ENCODE measurements around the gene PTPRN2.

Gene PTPRN2

DNA sequence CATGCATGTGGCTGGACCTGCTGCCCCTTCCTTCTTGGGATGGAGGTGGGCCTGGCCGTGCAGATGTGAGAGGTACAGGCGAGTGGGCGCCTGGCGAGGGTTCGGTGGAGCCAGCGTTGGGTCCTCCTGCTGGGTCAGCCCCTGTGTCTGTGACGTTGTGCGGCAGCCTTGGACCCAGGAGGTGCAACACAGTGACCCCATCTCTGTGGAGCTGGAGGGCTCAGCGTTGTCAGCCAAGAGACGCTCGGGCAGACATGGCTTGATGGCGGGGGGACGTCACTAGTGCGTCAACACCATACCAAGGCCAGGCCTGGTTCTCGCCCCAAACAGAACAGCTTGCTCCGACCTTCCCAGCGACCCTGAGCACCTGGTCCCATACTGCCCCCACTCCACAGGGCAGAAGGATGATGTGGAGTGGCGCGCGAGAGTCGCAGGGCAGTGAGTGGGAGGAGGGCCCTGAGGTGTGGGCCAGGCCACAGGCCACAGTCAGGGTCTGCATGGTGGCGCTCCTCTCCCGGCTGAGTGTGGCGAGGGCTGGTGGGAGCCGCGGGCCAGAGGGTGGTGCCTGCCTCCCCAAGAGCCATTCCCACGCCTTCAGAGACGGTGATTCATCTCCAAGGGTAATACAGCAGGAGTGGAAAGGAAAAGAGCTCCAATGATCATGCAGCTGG lies 1066.4 kb downstream of the PTPRN2 start:
- in situ Hi-C loops (cut with HindIII; ENCODE audit: low pct_ligation_motif_present, low pct_unique_long_range_greater_than_20kb, low sequenced_read_pairs), result no loop called here

GRCh38 chr7:157520249-157520648 lies 1067.4 kb downstream of the PTPRN2 start:
- in situ Hi-C loops (cut with HindIII; ENCODE audit: low pct_ligation_motif_present, low pct_unique_long_range_greater_than_20kb, low sequenced_read_pairs), result no loop called here
- no peak for DNase-seq

More for the DNA sequence above, 1066.4 kb downstream of the PTPRN2 start:
- no peak for DNase-seq

DNA sequence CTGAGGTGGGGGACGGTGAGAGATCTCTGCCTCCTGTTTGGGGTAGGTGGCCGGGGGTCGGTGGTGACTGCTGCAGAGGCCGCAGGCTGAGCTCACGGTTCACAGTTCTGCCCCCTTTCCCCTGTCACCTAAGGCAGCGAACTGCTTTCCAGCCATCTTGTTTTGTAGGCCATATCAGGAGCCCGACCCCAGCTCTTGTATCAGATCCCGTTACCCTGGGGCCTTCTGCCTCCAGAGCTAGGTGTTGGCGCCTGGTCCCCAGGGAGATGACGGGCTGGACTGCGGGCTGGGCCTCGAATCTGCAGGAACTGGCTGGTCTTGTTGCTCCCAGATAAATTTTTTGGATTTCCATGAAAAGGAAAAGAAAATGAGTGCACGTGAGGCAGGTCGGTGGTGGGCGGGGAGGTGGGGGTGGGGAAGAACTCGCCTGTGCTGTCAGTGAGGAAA lies 1067.8 kb downstream of the PTPRN2 start:
- DNase-seq, result no peak
- in situ Hi-C loops (cut with HindIII; ENCODE audit: low pct_ligation_motif_present, low pct_unique_long_range_greater_than_20kb, low sequenced_read_pairs), result no loop called here

DNA sequence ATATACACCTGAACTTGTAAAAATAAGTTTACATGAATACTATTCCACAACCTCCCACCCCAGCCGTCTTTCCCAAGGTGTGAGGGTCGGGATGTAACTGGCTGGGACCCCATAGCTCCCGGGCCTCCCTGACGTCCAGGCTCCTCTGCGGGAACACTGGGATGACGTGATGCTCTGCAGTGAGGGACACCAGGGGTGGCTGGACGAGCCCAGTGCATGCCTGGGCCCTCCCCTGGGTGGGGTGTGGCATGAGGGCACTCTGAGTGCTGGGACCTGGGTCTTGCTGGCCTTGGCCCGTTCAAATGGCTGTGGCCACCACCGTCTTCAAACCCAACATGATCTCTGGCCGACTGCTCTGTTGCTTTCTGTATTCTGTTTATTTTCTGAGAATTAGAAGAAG lies 1068.4 kb downstream of the PTPRN2 start:
- DNase-seq, result no peak
- in situ Hi-C loops (cut with HindIII; ENCODE audit: low pct_ligation_motif_present, low pct_unique_long_range_greater_than_20kb, low sequenced_read_pairs), result no loop called here

GRCh38 chr7:157518514-157519175 lies 1069.0 kb downstream of the PTPRN2 start:
- DNase-seq, result no peak
- in situ Hi-C loops (cut with HindIII; ENCODE audit: low pct_ligation_motif_present, low pct_unique_long_range_greater_than_20kb, low sequenced_read_pairs), result no loop called here

- in situ Hi-C loops (cut with HindIII; ENCODE audit: low pct_ligation_motif_present, low pct_unique_long_range_greater_than_20kb, low sequenced_read_pairs), result no loop called here
- no peak for DNase-seq
These were observed 1069.7 kb downstream of the PTPRN2 start for GRCh38 chr7:157517782-157518513.

DNA sequence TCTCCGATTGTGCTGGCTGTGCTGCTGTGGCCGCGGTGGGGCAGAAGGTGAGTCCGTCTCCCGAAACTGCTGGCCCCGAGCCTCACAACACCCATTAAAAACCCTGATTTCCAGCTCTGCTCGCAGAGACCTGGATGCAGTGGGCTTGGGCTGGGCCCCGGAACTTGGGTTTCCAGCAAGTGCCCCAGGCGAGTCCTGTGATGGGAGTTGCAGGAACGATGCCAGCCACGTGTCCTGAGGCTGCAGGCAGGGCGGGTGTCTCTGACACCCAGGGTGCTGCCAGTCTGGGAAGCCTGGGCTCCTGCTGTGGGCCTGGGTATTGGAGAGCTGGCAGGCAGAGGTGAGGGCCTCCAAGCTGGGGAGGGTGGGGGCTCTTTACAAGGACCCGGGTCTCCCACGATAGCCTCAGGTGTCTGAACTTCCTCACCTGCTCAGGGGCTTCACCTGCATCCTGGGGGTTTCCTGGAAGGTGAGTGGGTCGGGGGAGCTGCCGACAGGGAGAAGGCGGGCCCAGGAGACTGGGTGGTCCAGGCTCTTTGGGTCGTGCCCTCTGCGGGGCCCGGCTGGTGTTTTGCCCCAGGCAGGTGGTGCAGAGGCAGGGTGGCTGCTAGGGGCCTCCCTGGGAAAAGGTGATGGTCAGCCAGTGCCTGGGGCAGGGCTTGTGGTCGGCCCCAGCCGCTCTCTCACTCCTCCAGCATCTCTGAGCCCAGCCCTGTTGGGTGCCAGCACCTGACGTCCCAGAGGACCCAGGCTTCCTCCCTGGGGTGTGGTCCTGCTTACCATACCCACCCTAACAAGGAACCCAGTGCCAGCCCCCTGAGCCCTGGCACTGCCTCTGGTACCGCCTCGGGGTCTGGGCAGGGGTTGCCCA lies 1070.5 kb downstream of the PTPRN2 start:
- DNase-seq, result no peak
- in situ Hi-C loops (cut with HindIII; ENCODE audit: low pct_ligation_motif_present, low pct_unique_long_range_greater_than_20kb, low sequenced_read_pairs), result no loop called here

GRCh38 chr7:157516311-157516710 lies 1071.3 kb downstream of the PTPRN2 start:
- in situ Hi-C loops (cut with HindIII; ENCODE audit: low pct_ligation_motif_present, low pct_unique_long_range_greater_than_20kb, low sequenced_read_pairs), result no loop called here
- no peak for DNase-seq

GRCh38 chr7:157515342-157516041 lies 1072.1 kb downstream of the PTPRN2 start:
- in situ Hi-C loops (cut with HindIII; ENCODE audit: low pct_ligation_motif_present, low pct_unique_long_range_greater_than_20kb, low sequenced_read_pairs), result no loop called here
- no peak for DNase-seq

GRCh38 chr7:157514746-157515145 lies 1072.9 kb downstream of the PTPRN2 start:
- in situ Hi-C loops (cut with HindIII; ENCODE audit: low pct_ligation_motif_present, low pct_unique_long_range_greater_than_20kb, low sequenced_read_pairs), result no loop called here
- DNase-seq, result no peak

DNA sequence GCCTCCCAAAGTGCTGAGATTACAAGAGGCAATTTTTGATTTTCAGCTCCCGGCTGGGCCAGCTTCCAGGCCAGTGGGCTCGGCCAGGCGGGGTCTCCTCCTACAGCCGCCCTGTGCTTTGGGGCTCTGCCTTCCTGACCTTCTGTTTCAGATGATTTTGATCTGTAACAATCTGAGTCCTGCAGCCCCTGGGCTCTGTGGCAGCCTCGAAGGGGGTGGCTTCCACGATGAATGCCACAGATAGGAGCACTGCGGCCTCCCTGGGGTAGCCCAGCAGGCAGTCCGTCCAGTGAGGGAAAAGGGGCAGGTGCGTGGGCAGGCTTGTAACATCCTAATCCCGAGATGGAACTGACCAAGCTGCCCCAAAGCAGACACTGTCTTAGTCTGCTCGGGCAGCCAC lies 1073.3 kb downstream of the PTPRN2 start:
- DNase-seq, result no peak
- in situ Hi-C loops (cut with HindIII; ENCODE audit: low pct_ligation_motif_present, low pct_unique_long_range_greater_than_20kb, low sequenced_read_pairs), result no loop called here

GRCh38 chr7:157513682-157514081 lies 1073.9 kb downstream of the PTPRN2 start:
- no peak for DNase-seq
- in situ Hi-C loops (cut with HindIII; ENCODE audit: low pct_ligation_motif_present, low pct_unique_long_range_greater_than_20kb, low sequenced_read_pairs), result no loop called here

DNA sequence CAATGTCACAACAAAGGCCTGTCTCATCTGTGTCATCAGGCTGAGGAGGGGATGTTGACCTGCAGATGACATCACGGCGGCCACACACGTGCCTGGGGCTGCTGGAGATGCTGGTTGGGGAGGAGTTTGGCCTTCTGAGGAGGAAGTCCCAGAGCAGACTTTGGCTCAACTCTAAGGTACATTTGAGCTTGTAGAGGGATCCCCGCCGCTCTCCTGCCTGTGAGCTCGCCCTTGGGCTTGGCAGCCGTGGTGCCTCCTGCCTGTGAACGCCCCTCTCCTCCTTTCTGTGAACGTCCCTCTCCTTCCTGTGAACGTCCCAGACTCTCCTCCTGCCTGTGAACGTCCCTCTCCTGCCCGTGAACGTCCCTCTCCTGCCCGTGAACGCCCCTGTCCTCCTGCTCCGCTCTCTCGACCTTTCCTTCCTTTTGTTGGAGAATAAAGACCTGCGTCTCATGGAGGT lies 1074.4 kb downstream of the PTPRN2 start:
- in situ Hi-C loops (cut with HindIII; ENCODE audit: low pct_ligation_motif_present, low pct_unique_long_range_greater_than_20kb, low sequenced_read_pairs), result no loop called here
- DNase-seq, result no peak

DNA sequence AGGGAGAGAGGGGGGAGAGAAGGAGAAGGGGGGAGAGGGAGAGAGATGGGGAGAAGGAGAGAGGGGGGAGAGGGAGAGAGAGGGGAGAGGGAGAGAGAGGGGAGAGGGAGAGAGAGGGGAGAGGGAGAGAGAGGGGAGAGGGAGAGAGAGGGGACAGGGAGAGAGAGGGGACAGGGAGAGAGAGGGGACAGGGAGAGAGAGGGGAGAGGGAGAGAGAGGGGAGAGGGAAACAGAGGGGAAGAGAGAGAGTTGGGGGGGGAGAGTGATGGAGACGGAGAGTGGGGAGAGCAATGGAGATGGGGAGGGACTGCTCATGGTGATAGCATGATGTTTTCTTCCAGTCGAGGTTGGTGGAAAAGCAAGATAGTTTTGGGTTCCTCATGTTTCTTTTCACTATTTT lies 1078.4 kb downstream of the PTPRN2 start:
- no peak for DNase-seq
- in situ Hi-C loops (cut with HindIII; ENCODE audit: low pct_ligation_motif_present, low pct_unique_long_range_greater_than_20kb, low sequenced_read_pairs), result no loop called here

GRCh38 chr7:157508477-157508881 lies 1079.1 kb downstream of the PTPRN2 start:
- in situ Hi-C loops (cut with HindIII; ENCODE audit: low pct_ligation_motif_present, low pct_unique_long_range_greater_than_20kb, low sequenced_read_pairs), result no loop called here
- no peak for DNase-seq

- DNase-seq, result no peak
- in situ Hi-C loops (cut with HindIII; ENCODE audit: low pct_ligation_motif_present, low pct_unique_long_range_greater_than_20kb, low sequenced_read_pairs), result no loop called here
These were observed 1079.6 kb downstream of the PTPRN2 start for GRCh38 chr7:157507987-157508386.

DNA sequence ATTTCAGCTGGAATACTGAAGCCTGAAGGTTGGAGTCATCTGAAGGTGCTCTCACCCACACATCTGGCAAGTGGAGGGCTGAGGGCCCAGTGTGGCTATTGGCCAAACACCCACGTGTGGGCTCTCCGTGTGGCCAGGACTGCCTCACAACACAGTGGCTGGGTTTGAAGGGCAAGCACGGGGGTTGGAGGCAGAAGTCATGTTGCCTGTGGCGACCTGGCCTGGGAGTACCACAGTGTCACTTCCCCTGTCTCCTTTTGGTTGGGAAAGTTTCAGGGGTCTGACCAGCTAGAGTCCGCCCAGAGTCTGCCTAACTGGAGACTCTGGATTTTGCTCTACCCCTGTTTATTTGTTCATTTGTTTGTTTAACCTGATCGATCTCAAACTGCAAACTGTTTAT lies 1081.4 kb downstream of the PTPRN2 start:
- in situ Hi-C loops (cut with HindIII; ENCODE audit: low pct_ligation_motif_present, low pct_unique_long_range_greater_than_20kb, low sequenced_read_pairs), result no loop called here
- DNase-seq, result no peak

GRCh38 chr7:157505646-157506045 lies 1082.0 kb downstream of the PTPRN2 start:
- no peak for DNase-seq
- in situ Hi-C loops (cut with HindIII; ENCODE audit: low pct_ligation_motif_present, low pct_unique_long_range_greater_than_20kb, low sequenced_read_pairs), result no loop called here

All from ACHN (cell line).